ENCODE results near the gene TRIM13. TPM values are rescaled to one million over a fixed set of nuclear protein-coding genes. Genes with fewer than 3 reads are reported as not detected.
"Not testable (repeated sequence)": the region's sequence is repeated elsewhere in the genome, so short reads cannot be mapped to it uniquely, and the experiment has no call there.

Gene TRIM13
- total and polyA plus RNA-seq, 3 experiments from 2014 or later: 13.2 to 17.1 (median 16.5) TPM

- POLR2A ChIA-PET: no interaction called here
- CTCF ChIA-PET: no interaction called here
- H3K27ac Mint-ChIP-seq: peak overlapping the region in 4 of 8 donors; percentile 19 to 63 (median 32)
- peak overlapping the region in 1 of 7 donors; percentile 14 for H3K4me3 Mint-ChIP-seq
- H3K27me3 Mint-ChIP-seq: no peaks in the 10 kb centered on the region
- peaks cover 27 to 59% (median 27%) of the 10 kb centered on the region in 3 donors for H3K4me1 Mint-ChIP-seq
- H3K36me3 Mint-ChIP-seq: peaks cover 0 to 11% (median 2%) of the 10 kb centered on the region in 3 donors
- Histone ChIP-seq H3K27ac (ENCODE audit: low read depth, low read length) (no peak overlapping the region), H3K9me3 (ENCODE audit: low read length) (no peaks in the 10 kb centered on the region), H3K36me3 (ENCODE audit: insufficient read depth, low read length) (no peaks in the 10 kb centered on the region), H3K4me3 (ENCODE audit: low read length) (no peak overlapping the region), H3K4me1 (ENCODE audit: insufficient read depth, low read length) (peaks cover 6% of the 10 kb centered on the region), H3K27me3 (ENCODE audit: insufficient read depth, low read length, poor library complexity, severe bottlenecking) (no peaks in the 10 kb centered on the region)
- peaks cover 0 to 2% (median 0%) of the 10 kb centered on the region in 5 donors for H3K9me3 Mint-ChIP-seq
- no peak for DNase-seq
Observed at GRCh38 chr13:50052478-50052877, 55.6 kb downstream of the TRIM13 start.

- POLR2A ChIA-PET: no interaction called here
- Mint-ChIP-seq H3K27ac (no peak overlapping the region), H3K36me3 (peaks cover 0 to 14% (median 3%) of the 10 kb centered on the region in 3 donors), H3K4me1 (peaks cover 29 to 68% (median 32%) of the 10 kb centered on the region in 3 donors), H3K27me3 (no peaks in the 10 kb centered on the region), H3K9me3 (peaks cover 0 to 2% (median 0%) of the 10 kb centered on the region in 5 donors), H3K4me3 (no peak overlapping the region)
- Histone ChIP-seq H3K27me3 (ENCODE audit: insufficient read depth, low read length, poor library complexity, severe bottlenecking) (no peaks in the 10 kb centered on the region), H3K4me3 (ENCODE audit: low read length) (no peak overlapping the region), H3K9me3 (ENCODE audit: low read length) (no peaks in the 10 kb centered on the region), H3K4me1 (ENCODE audit: insufficient read depth, low read length) (peaks cover 6% of the 10 kb centered on the region), H3K27ac (ENCODE audit: low read depth, low read length) (no peak overlapping the region), H3K36me3 (ENCODE audit: insufficient read depth, low read length) (peaks cover under 1% of the 10 kb centered on the region)
- no peak for DNase-seq
- CTCF ChIA-PET: no interaction called here
Observed at GRCh38 chr13:50053844-50054243, 57.0 kb downstream of the TRIM13 start.

GRCh38 chr13:50055454-50055853, 58.6 kb downstream of the TRIM13 start:
- Histone ChIP-seq H3K4me3 (ENCODE audit: low read length) (no peak overlapping the region), H3K36me3 (ENCODE audit: insufficient read depth, low read length) (peaks cover 3% of the 10 kb centered on the region), H3K27me3 (ENCODE audit: insufficient read depth, low read length, poor library complexity, severe bottlenecking) (no peaks in the 10 kb centered on the region), H3K27ac (ENCODE audit: low read depth, low read length) (no peak overlapping the region), H3K4me1 (ENCODE audit: insufficient read depth, low read length) (peaks cover 6% of the 10 kb centered on the region), H3K9me3 (ENCODE audit: low read length) (no peaks in the 10 kb centered on the region)
- no peak for DNase-seq
- CTCF ChIA-PET: no interaction called here
- H3K27me3 Mint-ChIP-seq: no peaks in the 10 kb centered on the region
- H3K4me1 Mint-ChIP-seq: peaks cover 28 to 74% (median 29%) of the 10 kb centered on the region in 3 donors
- H3K9me3 Mint-ChIP-seq: peaks cover 0 to 2% (median 0%) of the 10 kb centered on the region in 5 donors
- peaks cover 0 to 17% (median 9%) of the 10 kb centered on the region in 3 donors for H3K36me3 Mint-ChIP-seq
- peak overlapping the region in 1 of 7 donors; percentile 2 for H3K4me3 Mint-ChIP-seq
- peak overlapping the region in 3 of 8 donors; percentile 3 to 42 (median 4) for H3K27ac Mint-ChIP-seq
- POLR2A ChIA-PET: no interaction called here

GRCh38 chr13:50060718-50061117, 63.9 kb downstream of the TRIM13 start:
- Mint-ChIP-seq H3K4me3 (no peak overlapping the region), H3K9me3 (no peaks in the 10 kb centered on the region), H3K27me3 (no peaks in the 10 kb centered on the region), H3K4me1 (peaks cover 11 to 39% (median 11%) of the 10 kb centered on the region in 3 donors), H3K27ac (no peak overlapping the region), H3K36me3 (peaks cover 0 to 11% (median 8%) of the 10 kb centered on the region in 3 donors)
- H3K9me3 ChIP-seq (ENCODE audit: low read length): no peaks in the 10 kb centered on the region
- no peak overlapping the region for H3K27ac ChIP-seq (ENCODE audit: low read depth, low read length)
- no peak overlapping the region for H3K4me3 ChIP-seq (ENCODE audit: low read length)
- H3K4me1 ChIP-seq (ENCODE audit: insufficient read depth, low read length): peaks cover 6% of the 10 kb centered on the region
- ChIA-PET CTCF (no interaction called here), POLR2A (no interaction called here)
- no peaks in the 10 kb centered on the region for H3K27me3 ChIP-seq (ENCODE audit: insufficient read depth, low read length, poor library complexity, severe bottlenecking)
- H3K36me3 ChIP-seq (ENCODE audit: insufficient read depth, low read length): peaks cover 3% of the 10 kb centered on the region
- no peak for DNase-seq

- Mint-ChIP-seq H3K4me1 (peaks cover 5 to 35% (median 5%) of the 10 kb centered on the region in 3 donors), H3K36me3 (peaks cover 0 to 24% (median 14%) of the 10 kb centered on the region in 3 donors)
- H3K36me3 ChIP-seq (ENCODE audit: insufficient read depth, low read length); H3K9me3 Mint-ChIP-seq; H3K27ac Mint-ChIP-seq; H3K4me1 ChIP-seq (ENCODE audit: insufficient read depth, low read length); H3K4me3 ChIP-seq (ENCODE audit: low read length); H3K27ac ChIP-seq (ENCODE audit: low read depth, low read length); DNase-seq; H3K9me3 ChIP-seq (ENCODE audit: low read length); H3K27me3 Mint-ChIP-seq; H3K27me3 ChIP-seq (ENCODE audit: insufficient read depth, low read length, poor library complexity, severe bottlenecking); H3K4me3 Mint-ChIP-seq; CTCF ChIA-PET; POLR2A ChIA-PET: not testable (repeated sequence)
Observed at GRCh38 chr13:50062336-50062735, 65.5 kb downstream of the TRIM13 start.

DNA sequence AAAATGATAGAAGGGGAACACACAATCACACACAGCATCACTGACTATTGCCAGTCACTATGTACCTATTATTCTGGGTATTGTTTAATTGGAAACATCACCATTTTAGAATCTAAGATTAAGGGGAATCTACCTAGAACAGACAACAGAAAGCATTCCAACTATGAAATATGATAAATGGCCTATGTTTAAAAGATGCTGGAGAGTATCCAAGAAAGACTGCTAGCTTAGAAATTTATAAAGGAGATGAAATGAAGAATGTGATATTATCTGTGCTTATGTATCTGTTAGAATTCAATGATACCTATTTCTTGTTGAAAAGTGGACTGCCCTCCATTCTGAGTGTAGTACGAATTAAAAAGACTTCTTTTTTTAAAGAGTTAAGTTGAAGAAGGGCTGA, 68.9 kb downstream of the TRIM13 start:
- Histone ChIP-seq H3K9me3 (ENCODE audit: low read length) (no peaks in the 10 kb centered on the region), H3K4me3 (ENCODE audit: low read length) (no peak overlapping the region), H3K36me3 (ENCODE audit: insufficient read depth, low read length) (no peaks in the 10 kb centered on the region), H3K27me3 (ENCODE audit: insufficient read depth, low read length, poor library complexity, severe bottlenecking) (no peaks in the 10 kb centered on the region), H3K27ac (ENCODE audit: low read depth, low read length) (no peak overlapping the region), H3K4me1 (ENCODE audit: insufficient read depth, low read length) (no peaks in the 10 kb centered on the region)
- Mint-ChIP-seq H3K4me1 (peaks cover 14 to 42% (median 24%) of the 10 kb centered on the region in 3 donors), H3K9me3 (no peaks in the 10 kb centered on the region), H3K36me3 (peaks cover 0 to 25% (median 7%) of the 10 kb centered on the region in 3 donors), H3K4me3 (no peak overlapping the region), H3K27me3 (peaks cover 0 to 3% of the 10 kb centered on the region in 2 donors), H3K27ac (peak overlapping the region in 1 of 8 donors; percentile 29)
- CTCF ChIA-PET: no interaction called here
- no peak for DNase-seq
- POLR2A ChIA-PET: no interaction called here

Other genes starting within 250 kb of the TRIM13 start
- gene KPNA3, start 204.4 kb upstream of the TRIM13 start, total RNA-seq: 10 to 100 TPM; 62.7 to 62.8 TPM
- gene KPNA3, start 204.4 kb upstream of the TRIM13 start, polyA plus RNA-seq: 24.3 TPM
- 10 to 100 TPM in 1 of 2 experiments, 1 to 10 TPM in 1; 8.8 to 10.1 TPM for gene SPRYD7, start 60.7 kb upstream of the TRIM13 start, total RNA-seq
- 3.4 TPM for gene SPRYD7, start 60.7 kb upstream of the TRIM13 start, polyA plus RNA-seq
- under 1 TPM; 0.22 to 0.42 TPM for gene KCNRG, start 18.4 kb downstream of the TRIM13 start, total RNA-seq
- gene KCNRG, start 18.4 kb downstream of the TRIM13 start, polyA plus RNA-seq: 0.44 TPM

All from CD8-positive, alpha-beta memory T cell (primary cell).